GM19468 (cell line): Measurements from ENCODE around the gene PDE10A.

ENCODE experiments used
- ATAC-seq: cut with Tn5 transposase; IDR thresholded peaks from one replicate; pipeline ENCODE4 v1.9.1; 2021; ENCODE audit warnings: mild to moderate bottlenecking, moderate library complexity, moderate number of reproducible peaks; ENCODE audit not compliant: unreplicated experiment; ENCODE audit errors: extremely low read depth

Gene PDE10A

DNA sequence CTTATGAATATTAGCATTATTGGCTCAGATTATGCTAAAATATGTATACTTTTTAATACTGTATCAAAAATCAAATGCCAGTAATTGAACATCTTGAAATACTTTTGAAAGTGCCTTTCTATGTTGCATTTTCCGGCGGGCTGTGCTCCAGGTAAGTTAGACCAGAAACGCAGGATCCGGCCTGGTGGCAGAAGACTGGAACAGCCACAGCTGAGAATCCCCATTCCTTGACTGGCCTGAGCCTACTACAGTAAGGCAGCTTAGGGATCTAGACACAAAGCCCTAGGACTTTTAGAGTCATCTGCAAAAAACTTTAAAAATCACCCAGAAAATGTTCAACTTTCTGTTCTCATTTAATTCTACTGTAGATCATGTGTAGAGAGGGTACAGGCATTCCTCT lies 214.8 kb downstream of the PDE10A start:
- ATAC-seq = no peak

DNA sequence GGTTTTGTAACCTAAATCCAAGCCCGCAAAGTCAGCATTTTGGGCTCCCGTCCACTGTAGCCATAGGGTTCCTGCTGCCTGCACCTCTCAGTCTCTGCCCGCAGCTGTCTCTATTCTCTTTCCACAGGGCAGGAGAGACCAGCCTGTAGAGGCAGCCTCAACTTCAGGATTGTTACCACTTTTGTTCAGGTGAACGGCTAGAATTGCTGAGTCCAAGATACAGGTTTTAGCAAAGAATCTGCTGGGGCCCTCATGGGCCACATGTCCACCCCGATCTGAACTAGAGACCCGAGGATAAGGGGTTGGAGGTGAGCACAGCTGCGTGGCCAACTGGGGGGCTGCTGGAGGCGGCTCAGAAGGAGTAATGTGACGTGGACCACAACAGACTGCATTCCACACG lies 215.9 kb downstream of the PDE10A start:
- ATAC-seq = no peak

DNA sequence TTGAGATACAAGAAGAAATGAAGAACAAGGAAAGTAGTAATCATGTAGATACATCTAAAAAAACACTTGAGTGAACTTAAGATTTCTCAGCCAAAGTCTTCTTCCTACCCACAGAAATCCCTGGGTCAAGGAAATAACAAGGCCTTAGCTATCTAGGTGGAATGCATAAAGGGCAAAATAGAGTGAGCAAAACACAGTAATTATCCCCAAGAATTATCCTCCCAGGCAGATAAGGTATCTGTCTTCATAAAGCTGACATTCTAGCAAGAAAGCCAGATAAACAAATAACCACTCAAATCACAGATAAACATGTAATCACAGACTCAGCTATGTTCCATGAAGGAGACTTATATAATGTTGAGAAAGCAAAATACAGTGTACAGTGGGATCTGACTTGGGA lies 216.7 kb downstream of the PDE10A start:
- ATAC-seq = no peak

DNA sequence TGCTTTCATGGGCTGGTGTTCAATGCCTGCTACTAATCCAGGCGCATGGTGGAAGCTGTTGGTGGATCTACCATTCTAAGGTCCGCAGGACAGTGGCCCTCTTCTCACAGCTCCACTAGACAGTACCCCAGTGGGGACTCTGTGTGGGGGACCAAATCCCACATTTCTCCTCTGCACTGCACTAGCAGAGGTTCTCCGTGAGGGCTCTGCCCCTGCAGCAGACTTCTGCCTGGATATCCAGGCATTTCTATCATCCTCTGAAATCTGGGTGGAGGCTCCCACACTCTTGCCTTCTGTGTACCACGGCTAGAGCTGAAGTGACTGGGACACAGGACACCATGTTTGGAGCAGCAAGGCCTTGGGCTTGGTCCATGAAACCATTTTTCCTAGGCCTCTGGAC lies 219.6 kb downstream of the PDE10A start:
- ATAC-seq = no peak

DNA sequence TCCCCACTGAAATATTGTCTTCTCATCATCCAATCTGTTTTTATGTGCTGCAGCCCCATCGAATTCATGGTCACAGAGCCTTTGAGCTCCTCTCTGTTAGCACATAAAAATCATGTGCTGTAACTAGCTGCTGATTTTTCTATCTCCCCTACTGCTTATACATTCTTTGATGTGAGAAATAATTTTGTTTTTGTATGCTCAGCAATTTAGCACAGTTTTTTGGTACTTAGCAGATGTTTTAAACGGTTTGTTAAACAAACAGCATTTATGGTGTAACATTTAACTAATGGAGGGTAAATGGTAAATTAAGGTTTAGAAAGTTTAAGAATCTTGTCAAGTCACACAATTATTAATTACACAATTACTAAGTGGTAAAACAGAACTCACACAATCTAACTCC lies 221.9 kb downstream of the PDE10A start:
- ATAC-seq = no peak

DNA sequence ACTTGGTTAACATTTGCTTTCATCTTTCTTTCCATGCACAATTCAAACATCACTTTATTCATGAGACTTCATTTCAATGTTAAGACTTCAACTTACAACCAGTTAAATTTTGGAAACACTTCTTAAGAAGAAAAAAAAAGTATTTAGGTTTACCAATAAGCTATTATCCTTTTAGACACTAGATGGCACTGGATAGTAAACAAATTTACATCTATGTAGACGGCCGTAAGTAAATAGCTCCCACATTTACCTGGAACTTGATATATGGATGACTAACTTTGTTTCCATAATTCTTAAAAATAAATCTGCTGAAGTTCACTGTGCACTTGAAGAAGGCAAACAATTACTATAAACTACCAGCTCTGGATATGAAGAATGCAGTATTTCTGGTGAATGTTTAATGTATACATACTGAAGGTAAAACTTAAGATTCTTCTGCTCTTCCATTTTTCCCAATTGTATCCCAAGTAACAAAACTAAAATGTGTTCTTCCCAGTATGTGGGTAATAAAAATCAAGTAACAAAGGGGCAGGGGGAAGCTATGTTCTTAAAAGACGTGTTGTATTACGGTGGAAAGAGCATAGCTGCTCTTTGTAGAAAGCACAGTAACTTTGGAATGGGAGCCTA lies 223.0 kb downstream of the PDE10A start:
- no peak for ATAC-seq

DNA sequence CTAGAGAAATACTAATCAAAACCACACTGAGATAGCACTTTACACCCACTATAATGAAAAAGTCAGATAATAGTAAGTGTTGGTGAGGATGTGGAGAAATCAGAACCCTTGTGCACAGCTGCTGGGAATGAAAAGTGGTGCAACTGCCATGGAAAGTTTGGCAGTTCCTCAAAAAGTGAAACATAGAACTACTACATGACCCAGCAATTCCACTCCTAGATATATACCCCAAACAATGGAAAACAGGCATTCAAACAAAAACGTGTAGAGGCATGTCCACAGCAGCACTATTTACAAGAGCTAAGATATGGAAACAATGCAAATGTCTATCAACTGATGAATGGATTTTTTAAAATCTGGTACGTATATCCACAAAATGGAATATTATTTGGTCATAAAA lies 236.1 kb downstream of the PDE10A start:
- no peak for ATAC-seq

DNA sequence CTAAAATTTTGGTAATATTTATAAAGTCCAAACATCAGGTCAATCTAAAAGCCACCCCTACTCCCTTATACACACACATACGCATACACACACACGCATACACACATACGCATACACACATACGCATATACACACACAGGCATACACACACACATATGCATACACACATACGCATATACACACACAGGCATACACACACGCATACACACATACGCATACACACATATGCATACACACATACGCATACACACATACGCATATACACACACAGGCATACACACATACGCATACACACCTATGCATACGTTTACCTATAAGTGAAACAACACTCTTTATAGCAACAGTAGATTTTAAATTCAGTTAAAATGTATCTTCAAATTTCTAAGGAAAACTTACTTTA lies 240.8 kb downstream of the PDE10A start:
- no peak for ATAC-seq

DNA sequence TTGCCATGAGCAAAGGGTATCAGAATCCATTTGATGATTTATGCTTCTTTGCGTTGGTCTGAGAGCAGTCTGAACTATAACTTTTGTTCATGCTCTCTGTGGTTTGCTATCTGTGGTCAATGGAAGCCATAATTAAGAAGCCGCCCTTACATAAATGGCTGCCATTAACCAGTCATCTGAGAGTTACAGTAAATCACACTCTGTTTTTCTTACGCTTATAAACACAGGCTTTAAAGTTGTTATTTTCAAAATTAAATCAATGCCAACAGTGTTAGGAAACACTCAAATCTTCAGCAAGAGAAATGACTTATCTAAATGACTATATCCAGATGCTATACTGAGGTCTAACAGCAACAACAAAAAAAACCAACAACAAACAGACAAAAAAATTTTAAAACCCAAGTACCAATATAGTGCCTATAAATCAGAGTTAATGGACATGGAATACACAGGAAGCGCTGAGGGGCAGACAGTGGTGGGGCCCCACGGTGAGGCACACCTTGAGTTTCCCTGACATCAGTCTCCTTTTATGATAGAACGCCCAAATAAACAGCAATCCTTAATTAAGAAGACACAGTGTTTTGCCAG lies 245.7 kb downstream of the PDE10A start:
- ATAC-seq = no peak

DNA sequence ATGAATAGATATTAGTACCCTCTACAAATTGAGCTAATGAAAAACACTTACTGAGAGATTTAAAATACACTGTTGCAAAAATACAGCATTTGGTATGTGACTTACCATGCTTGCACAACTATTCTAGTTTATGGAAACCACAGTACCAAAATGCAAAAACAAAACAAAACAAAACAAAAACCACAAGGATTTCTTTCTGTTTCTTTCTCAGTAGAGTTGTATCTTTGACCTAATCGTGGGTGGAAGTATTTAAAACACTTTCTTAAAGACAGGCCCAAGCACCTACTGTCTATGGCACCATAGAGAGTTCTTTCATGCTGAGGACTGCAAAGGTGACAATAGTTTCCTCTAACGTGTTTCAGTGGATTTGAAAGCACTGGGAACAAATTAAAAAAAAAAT lies 258.3 kb downstream of the PDE10A start:
- no peak for ATAC-seq

DNA sequence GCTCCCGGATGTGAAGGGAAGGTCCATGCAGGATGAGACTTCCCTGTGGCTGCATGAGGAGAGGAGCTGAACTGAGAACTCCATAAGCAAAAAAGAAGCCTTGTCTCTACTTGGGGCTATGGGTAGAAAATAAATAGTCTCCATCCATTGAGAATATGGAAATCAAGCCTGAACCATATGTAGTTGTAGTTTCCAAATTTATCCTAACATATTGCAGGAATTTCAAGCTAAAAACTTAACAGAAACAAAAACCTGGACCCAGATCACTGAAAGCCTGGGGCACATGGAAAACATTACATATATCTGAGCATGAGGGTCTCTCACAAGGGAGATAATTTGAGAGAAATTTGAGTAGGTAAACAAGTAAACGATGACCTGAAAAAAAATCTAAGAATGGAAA lies 258.7 kb downstream of the PDE10A start:
- ATAC-seq = no peak

DNA sequence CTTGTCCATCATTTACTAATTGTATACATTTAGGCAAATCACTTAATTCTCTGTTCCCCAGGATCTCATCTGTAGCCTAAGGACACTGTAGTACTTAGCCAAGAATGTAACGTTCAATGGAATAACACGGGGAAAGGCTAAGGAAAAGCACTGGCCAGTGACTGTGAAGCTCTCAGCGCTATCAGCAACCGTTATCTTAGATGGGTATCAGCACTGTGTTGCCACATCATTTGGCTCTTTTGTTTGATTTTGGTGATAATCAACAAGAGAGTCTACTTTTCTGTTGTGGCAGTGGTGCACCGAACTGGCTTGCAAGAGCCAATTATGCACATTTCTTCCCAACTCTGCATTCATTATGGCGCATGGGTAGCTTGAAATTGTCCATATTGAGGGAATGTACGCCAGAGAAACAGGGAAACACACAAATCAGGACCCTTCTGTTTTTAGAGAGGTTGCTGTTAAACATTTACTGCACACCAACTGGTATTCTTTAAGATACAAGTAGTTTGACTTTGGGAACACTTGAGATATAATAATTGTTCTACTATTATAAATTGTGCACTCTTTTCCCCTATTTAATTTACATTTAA lies 259.9 kb downstream of the PDE10A start:
- no peak for ATAC-seq

DNA sequence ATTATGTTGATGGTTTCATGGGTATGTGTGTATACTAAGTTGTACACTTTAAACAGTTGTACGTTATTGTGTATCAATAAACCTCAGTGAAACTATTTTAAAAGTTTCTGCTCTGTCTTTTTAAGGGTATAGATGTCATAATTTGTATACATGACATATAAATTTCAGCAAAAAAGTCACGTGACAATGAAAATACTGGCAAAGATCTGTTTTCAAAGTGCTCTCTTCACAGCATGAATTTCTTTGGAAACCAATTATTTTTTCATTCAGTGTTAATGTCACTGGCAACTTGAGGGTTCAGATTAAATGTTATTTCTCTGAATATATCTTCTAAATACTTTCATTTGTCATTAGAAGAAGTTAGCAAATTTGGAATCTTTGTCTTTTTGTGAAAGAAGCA lies 261.9 kb downstream of the PDE10A start:
- ATAC-seq = no peak

DNA sequence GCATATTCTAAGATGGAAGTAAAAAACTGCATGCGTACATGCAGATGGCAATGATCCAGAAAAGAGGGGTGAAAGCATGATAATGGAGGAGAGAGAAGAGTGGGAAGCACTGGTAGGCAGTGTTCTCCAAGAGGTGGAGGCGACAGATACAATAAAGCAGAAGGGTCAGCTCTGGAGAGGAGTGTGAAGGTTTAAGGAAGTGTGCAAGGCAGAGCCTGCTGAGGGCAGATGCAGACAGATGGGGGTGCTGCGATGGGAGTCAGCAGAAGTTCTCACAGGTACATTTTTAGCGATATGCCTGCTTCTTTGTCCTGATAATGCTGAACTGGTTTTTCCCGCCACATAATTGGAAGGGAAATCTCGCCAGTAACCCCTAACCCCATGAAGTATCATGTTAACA lies 272.6 kb downstream of the PDE10A start:
- no peak for ATAC-seq

DNA sequence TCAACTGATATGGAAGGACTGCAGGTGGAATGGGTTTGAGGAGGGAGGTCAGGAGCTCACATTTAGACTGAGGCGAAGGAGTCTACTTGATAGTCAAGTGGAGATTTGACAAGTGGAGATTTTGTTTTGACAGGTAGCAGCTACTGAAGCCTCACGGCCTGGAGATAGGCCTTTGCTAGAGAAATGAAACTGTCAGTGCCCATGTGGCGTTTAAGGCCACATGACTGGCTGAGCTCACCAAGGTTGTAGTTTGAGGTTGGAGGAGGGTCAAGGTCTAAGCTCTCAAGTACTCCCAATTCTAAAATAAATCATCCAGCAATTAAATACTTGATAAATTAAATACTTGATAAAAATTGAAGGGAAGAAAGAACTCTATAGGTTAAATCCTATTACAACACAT lies 273.5 kb downstream of the PDE10A start:
- ATAC-seq = no peak

DNA sequence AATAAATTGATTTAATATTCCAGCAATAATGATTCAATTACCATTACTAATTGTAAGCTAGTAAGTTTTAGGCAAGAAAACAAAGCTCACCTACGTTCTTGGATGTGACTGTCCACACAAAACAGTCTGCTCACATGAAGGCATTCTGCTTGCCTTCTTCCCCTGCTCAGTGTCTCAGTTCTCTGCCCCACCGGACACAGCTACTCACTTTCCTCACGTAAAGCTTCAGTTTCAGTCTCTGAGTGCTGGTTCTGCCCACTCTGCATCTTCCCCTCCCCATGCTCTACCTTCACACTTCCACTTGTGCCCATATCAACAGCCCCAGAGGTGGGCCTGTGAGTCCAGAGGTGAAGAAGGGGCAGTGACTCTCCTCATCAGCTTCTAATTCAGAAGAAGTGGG lies 279.7 kb downstream of the PDE10A start:
- ATAC-seq = no peak

DNA sequence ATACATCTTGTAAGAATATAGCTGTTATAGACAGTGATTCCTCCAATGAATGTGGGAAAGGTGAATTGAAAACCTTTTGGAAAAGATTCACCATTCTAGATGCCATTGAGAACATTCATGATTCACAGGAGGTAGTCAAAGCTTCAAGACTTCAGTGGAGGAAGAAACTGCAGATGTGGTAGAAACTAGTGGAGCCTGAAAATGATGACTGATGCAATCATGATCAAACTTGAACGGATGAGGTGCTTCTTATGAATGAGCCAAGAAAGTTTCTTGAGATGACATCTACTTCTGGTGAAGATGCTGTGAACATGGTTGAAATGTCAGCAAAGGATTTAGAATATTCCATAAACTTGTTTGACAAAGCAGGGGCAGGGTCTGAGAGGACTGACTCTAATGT lies 286.9 kb downstream of the PDE10A start:
- no peak for ATAC-seq

DNA sequence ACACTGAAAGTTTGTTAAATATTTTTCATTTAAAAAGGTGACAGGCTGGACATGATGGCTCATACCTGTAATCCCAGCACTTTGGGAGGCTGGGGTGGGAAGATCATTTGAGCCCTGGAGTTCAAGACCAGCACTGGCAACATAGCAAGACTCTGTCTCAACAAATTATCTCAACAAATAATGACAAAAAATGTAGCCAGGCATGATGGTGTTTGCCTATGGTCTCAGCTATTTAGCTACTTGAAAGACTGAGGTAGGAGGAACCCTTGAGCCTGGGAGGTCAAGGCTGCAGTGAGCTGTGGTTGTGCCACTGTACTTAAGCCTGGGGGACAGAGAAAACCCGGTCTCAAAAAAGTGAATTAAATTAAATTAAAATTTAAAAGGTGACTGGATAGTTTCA lies 297.7 kb downstream of the PDE10A start:
- no peak for ATAC-seq

DNA sequence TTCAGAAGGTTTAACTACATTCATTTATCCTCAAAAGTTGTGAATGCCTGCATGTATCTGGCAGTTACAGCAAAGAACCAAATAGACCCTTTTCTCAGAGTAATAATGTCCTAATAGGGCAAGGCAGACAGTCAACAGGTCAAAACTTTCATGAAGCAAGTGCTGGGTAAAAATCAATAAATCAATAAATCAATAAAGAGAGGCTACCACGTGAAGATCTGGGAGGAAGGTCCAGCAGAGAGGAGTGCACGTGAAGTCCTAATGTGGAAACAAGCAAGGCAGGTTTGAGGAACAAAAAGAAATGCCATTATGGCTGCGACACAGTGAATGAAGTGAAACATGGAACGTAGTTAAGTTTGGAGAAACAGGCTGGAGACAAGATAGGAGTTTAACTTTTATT lies 317.3 kb downstream of the PDE10A start:
- ATAC-seq = no peak

DNA sequence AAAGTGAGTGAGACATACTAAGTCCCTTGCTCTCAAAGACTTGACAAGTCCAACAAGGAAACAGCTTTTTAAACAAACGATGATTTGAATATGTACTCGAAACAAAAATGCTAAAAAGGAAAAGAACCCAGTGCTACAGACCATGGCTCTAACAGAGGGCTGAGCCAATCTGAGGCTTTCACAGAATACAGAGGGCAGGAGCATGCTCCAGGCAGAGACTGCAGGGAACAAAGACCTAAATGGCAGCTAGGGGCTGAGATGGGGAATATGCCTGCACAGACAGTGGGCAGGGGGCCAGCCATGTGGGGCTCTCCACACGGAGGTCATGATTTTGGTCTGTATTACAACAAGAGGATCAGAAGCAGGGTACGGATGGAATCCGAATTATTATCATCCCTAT lies 322.5 kb downstream of the PDE10A start:
- no peak for ATAC-seq

DNA sequence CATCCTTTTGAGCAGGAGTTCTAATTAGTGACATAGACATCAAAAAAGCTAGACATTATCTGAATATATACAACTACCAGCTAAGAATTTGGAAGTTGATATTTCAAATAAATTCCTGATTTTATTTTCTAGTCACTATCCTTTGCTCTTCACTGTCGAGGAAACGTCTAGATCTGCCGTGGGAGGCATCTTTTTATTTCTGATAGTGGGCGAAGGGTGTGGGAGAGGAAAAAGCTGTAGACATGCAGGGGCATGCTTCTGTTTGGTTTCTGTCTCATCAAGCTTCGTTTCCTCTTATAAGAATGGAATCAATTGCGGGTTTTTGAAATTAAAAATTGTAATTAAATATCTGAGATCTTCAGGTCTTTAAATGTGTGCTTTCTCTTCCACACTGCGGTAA lies 337.4 kb downstream of the PDE10A start:
- no peak for ATAC-seq

DNA sequence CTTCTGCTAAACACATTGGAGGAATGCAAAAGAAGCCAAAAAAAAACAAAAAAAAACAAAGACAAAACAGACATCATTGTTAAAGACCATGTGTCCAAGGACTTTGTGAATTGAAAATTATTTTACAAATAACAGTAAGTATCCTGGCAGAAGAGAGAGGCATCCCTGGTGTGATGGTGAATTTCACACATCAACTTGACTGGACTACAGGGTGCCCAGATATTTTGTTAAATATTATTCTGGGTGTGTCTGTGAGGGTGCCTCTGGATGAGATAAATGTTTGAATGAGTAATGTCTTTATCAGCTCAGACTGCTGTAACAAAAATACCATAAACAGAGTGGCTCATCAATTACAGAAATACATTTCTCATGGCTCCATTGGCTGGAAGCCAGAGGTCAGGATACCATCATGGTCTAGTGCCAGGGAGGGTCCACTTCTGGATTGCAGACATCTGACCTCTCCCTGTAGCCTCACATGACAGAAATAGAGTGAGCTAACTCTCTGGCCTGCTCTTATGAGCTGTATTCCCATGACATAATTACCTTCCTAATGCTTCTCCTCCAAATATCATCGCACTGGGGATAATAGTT lies 341.4 kb downstream of the PDE10A start:
- ATAC-seq = no peak
